ENCODE results near the gene R3HDM1. TPM values are rescaled to one million over a fixed set of nuclear protein-coding genes. Genes with fewer than 3 reads are reported as not detected.

R3HDM1 gene
- total RNA-seq, 4 donors from 2014 or later = 11.1 to 17.5 (median 15.7) TPM

- ATAC-seq (ENCODE audit: low FRiP score) (no peak), DNase-seq (ENCODE audit: low spot score) (no peak)
- TF ChIP-seq CTCF (IDR thresholded peaks at IDR 0.05) = no peak
Observed at GRCh38 chr2:135636982-135637381, 105.7 kb downstream of the R3HDM1 start.

- TF ChIP-seq CTCF (IDR thresholded peaks at IDR 0.05) = no peak
- no peak for ATAC-seq (ENCODE audit: low FRiP score)
- no peak for DNase-seq (ENCODE audit: low spot score)
Observed at GRCh38 chr2:135637456-135638087, 106.3 kb downstream of the R3HDM1 start.

DNA sequence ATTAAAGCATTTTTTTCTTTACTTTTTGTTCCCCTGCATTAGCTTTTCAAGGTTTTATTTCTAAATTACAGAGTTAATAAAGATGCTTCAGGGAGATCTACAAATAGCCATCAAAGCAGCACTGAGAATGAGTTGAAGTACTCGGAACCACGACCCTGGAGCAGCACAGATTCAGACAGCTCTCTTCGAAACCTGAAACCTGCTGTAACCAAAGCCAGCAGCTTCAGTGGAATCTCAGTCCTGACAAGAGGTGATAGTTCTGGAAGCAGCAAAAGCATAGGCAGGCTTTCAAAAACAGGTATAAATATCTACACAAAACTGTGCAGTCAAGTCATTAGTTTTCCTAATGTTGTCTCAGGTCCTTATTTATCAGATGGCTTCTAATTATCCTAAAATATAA is 107.5 kb downstream of the R3HDM1 start:
- TF ChIP-seq CTCF (IDR thresholded peaks at IDR 0.05) = no peak
- no peak for DNase-seq (ENCODE audit: low spot score)

DNA sequence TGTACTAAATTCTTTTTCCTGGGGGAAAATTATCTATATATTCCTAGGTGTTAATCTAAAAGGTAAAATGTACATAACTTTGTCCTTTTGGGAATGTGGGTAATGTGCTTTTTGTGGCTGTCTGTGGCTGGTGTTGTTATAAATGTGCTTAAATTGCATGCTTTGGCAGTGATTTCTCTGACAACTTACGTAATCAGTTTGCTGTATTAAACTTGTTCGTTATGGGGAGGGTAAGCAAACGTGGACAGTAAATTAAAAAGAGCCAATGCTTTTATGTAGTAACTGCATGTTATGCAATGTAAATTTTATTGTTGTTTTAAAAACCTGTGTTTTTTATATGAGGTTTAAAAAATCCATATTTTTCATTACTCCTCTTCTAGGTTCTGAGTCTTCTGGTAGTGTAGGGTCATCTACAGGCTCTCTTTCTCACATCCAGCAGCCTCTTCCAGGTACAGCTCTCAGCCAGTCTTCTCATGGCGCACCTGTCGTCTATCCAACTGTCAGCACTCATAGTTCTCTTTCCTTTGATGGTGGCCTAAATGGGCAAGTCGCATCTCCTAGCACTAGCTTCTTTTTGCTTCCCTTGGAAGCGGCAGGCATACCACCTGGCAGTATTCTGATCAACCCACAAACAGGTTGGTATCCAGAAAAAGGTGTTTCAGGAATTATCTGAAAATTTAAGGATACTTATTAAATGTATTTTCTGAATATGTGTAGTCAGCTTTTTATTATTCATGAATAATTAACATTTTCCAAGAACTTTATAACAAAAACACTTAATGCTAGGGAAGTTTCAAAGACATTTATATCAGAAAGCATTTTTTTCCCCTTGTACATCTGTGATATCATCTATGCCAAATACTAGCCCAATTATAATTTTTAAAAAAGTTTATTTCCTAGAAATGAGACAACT is 110.1 kb downstream of the R3HDM1 start:
- ATAC-seq (ENCODE audit: low FRiP score) (no peak), DNase-seq (ENCODE audit: low spot score) (no peak)
- no peak for TF ChIP-seq CTCF (IDR thresholded peaks at IDR 0.05)

More for the DNA sequence above, 107.5 kb downstream of the R3HDM1 start:
- no peak for ATAC-seq (ENCODE audit: low FRiP score)

GRCh38 chr2:135647836-135648579 is 116.7 kb downstream of the R3HDM1 start:
- TF ChIP-seq CTCF (IDR thresholded peaks at IDR 0.05) = no peak
- ATAC-seq (ENCODE audit: low FRiP score) (no peak), DNase-seq (ENCODE audit: low spot score) (no peak)

DNA sequence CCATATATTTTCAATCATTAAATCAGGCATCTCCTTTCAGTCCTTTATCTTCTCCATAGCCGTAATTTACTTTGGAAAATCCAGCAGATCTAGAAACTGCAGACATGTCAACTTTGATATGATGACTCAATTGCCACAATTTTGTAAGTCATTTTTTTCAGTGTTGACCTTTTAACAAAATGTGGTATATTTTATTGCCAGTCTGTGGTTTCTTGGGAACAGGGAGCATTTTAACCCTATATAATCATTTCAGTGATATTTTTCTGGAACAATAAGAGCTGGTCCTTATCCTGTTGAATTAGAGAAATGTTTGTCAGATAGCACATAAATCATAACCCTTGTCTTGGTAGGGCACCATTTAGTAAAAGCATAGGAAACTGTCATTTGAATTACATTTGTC is 119.4 kb downstream of the R3HDM1 start:
- DNase-seq (ENCODE audit: low spot score) = no peak
- no peak for TF ChIP-seq CTCF (IDR thresholded peaks at IDR 0.05)
- no peak for ATAC-seq (ENCODE audit: low FRiP score)
